Esophagus squamous epithelium (tissue), 5 donors: ENCODE data around the gene FCRL5. TPM values are rescaled to one million over a fixed set of nuclear protein-coding genes. Genes with fewer than 3 reads are reported as not detected.

Source experiments
- DNase-seq: peaks from one replicate; lab custom pipeline; 2025; lab: John Stamatoyannopoulos, UW
- H3K27ac ChIP-seq, 4 donors: fragments of 200-600 bp; sonication (generic); one replicate each; pipeline ENCODE4 v1.5.1; 2016 to 2019; ENCODE audit warnings: mild to moderate bottlenecking in 1 of 4
- H3K27me3 ChIP-seq, 4 donors: fragments of 200-600 bp; sonication (generic); 1 replicate in 3 of 4; 2 replicates in 1 of 4; pipeline versions ENCODE4 v1.5.1 to v1.6.0; 2017 to 2021; ENCODE audit warnings: antibody characterized with exemption in 1 of 4
- H3K36me3 ChIP-seq, 3 donors: fragments of 200-600 bp; sonication (generic); one replicate each; pipeline ENCODE4 v1.5.1; 2016 to 2019
- H3K4me1 ChIP-seq, 3 donors: fragments of 200-600 bp; sonication (generic); one replicate each; pipeline ENCODE4 v1.5.1; 2017 to 2019
- H3K4me3 ChIP-seq, 4 donors: fragments of 200-600 bp; sonication (generic); 1 replicate in 3 of 4; 2 replicates in 1 of 4; pipeline ENCODE4 v1.5.1; 2016 to 2019; ENCODE audit warnings: mild to moderate bottlenecking in 2 of 4, moderate library complexity in 1 of 4
- H3K9me3 ChIP-seq, 3 donors: fragments of 200-600 bp; sonication (generic); one replicate each; pipeline ENCODE4 v1.5.1; 2016 to 2019
- CTCF ChIP-seq, 6 experiments: fragments of 450-650 bp in 4 of 6; fragments of 200-600 bp in 2 of 6; sonication (generic) in 2 of 6; IDR thresholded peaks; one replicate each; pipeline ENCODE4 v1.5.1; 2016 to 2019; ENCODE audit warnings: antibody characterized with exemption in 6 of 6, mild to moderate bottlenecking in 4 of 6, moderate library complexity in 4 of 6
- POLR2A ChIP-seq, 4 donors: fragments of 450-650 bp; IDR thresholded peaks; one replicate each; pipeline ENCODE4 v1.6.1; 2017; ENCODE audit warnings: antibody characterized with exemption in 4 of 4, mild to moderate bottlenecking in 4 of 4, moderate library complexity in 3 of 4
- WGBS, 2 donors: methylation state at CpG; one replicate each; pipeline ENCODE4 v1.1.5; 2018; 5-methylcytosine and 5-hydroxymethylcytosine counted together
- intact Hi-C: fragments of 100-400 bp; cut with DNase I; formaldehyde crosslinking; loops from one replicate; pipeline ENCODE4 v1.15.0; 2022
- total RNA-seq, 4 donors: library from RNA; depleted of rRNA; stranded (reverse); fragments of >200 nt; gene quantifications; one replicate each; pipeline ENCODE4 v1.1.0, GENCODE V29; 2016
- donor health status: DM: yes; HTN: yes; CAD: no.

FCRL5 gene
- total RNA-seq, 4 donors from 2014 or later: 0.08 to 1.6 (median 0.23) TPM

- intact Hi-C loops: no loop called here
- peaks cover 0 to under 1% (median 0%) of the 10 kb centered on the region in 4 donors for H3K27me3 ChIP-seq
- H3K4me1 ChIP-seq: no peaks in the 10 kb centered on the region
- no peak overlapping the region for H3K27ac ChIP-seq
- DNase-seq: no peak
- H3K36me3 ChIP-seq: no peaks in the 10 kb centered on the region
- no peak overlapping the region for H3K4me3 ChIP-seq
- H3K9me3 ChIP-seq: no peaks in the 10 kb centered on the region
- 57 to 77% methylated on average over 3 of the region's 3 CpGs for WGBS, 2 donors
- TF ChIP-seq POLR2A (IDR thresholded peaks at IDR 0.05): no peak
- no peak for TF ChIP-seq CTCF (IDR thresholded peaks at IDR 0.05)
Measured at GRCh38 chr1:157577420-157577819, 25.1 kb upstream of the FCRL5 start.

DNA sequence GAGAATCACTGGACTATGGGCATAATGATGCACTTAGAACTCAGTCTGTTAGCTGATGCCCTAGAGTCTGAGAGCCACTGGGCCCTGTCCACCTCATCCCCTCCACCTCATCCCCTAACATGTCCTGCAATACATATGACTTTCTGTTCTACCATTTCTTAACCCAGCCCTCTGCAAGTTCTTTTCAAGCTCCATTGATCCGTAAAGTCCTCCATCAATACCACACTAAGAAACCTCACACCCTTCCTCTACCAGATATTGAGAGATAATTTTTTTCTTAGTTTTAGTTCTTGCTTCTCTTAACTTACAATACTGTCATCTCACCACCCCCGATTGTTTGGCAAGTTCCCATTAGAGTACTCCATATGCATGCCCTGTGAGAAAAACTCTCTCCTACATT is 23.4 kb upstream of the FCRL5 start:
- TF ChIP-seq CTCF (IDR thresholded peaks at IDR 0.05) (no peak), POLR2A (IDR thresholded peaks at IDR 0.05) (no peak)
- no peak overlapping the region for H3K4me3 ChIP-seq
- no peaks in the 10 kb centered on the region for H3K4me1 ChIP-seq
- WGBS, 2 donors: 70 to 81% methylated on average over 2 of the region's 2 CpGs
- DNase-seq: no peak
- H3K27ac ChIP-seq: no peak overlapping the region
- no peaks in the 10 kb centered on the region for H3K27me3 ChIP-seq
- intact Hi-C loops: no loop called here
- H3K36me3 ChIP-seq: no peaks in the 10 kb centered on the region
- H3K9me3 ChIP-seq: no peaks in the 10 kb centered on the region

- H3K4me1 ChIP-seq: no peaks in the 10 kb centered on the region
- no peak overlapping the region for H3K4me3 ChIP-seq
- no peaks in the 10 kb centered on the region for H3K36me3 ChIP-seq
- H3K27ac ChIP-seq: no peak overlapping the region
- no peaks in the 10 kb centered on the region for H3K27me3 ChIP-seq
- no peak for DNase-seq
- intact Hi-C loops: no loop called here
- 61 to 63% methylated on average over 1 of the region's 1 CpG for WGBS, 2 donors
- H3K9me3 ChIP-seq: no peaks in the 10 kb centered on the region
- TF ChIP-seq CTCF (IDR thresholded peaks at IDR 0.05) (no peak), POLR2A (IDR thresholded peaks at IDR 0.05) (no peak)
Measured at GRCh38 chr1:157574836-157575235, 22.5 kb upstream of the FCRL5 start.

DNA sequence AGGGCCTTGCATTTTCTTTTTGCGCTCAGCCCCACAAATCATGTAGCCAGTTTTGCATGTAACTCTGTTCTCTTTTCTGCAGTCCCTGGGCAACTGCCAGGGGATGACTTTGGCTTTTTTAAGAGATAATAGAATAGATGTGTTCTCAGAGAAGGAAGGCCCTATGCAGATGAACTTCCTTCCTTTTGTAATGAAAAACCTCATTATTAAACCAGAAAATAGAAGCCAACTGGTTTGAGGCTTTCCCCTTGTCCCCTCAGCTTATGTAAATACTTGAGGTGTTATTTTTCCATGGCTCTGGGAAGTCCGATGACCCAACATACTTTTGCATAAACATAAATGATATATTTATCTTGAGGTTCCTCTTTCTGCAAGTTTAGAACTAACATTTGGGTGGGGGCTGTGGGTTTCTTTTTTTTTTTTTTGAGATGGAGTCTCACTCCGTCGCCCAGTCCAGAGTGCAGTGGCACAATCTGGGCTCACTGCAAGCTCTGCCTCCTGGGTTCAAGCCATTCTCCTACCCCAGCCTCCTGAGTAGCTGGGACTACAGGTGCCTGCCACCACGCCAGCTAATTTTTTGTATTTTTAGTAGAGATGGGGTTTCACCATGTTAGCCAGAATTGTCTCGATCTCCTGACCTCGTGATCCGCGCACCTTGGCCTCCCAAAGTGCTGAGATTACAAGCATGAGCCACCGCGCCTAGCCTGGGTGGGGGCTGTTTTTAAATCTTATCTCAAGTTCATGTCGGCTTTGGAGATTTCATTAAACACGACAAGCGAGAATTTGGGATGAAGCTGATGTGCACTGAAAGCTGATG is 14.4 kb upstream of the FCRL5 start:
- 59 to 80% methylated on average over 8 to 13 of the region's 14 CpGs for WGBS, 2 donors
- H3K4me3 ChIP-seq: no peak overlapping the region
- TF ChIP-seq POLR2A (IDR thresholded peaks at IDR 0.05): no peak
- TF ChIP-seq CTCF (IDR thresholded peaks at IDR 0.05): no peak
- no peak overlapping the region for H3K27ac ChIP-seq
- no peaks in the 10 kb centered on the region for H3K4me1 ChIP-seq
- no peak for DNase-seq
- no peaks in the 10 kb centered on the region for H3K9me3 ChIP-seq
- peaks cover 0 to 12% (median 0%) of the 10 kb centered on the region in 4 donors for H3K27me3 ChIP-seq
- no peaks in the 10 kb centered on the region for H3K36me3 ChIP-seq
- intact Hi-C loops: no loop called here

DNA sequence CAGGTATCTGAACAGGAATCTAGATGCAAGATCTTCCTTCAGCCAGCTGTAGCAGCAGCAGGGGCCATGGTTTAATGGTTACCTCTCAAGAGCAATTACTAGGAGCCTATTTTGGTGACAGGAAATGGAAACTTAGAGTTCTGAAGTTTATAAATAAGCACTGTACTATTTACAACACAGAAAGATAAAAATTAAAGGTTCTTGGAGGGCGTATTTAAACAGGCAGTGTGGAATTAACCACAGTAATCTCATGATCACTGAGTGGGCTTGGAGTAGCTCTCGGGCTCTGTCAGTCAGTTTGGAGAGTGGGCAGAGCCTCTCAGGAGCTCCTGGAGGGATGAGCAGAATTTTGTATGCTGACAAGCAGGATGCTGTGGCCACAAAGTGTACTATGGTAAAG is 10.2 kb upstream of the FCRL5 start:
- intact Hi-C loops: no loop called here
- Histone ChIP-seq H3K36me3 (no peaks in the 10 kb centered on the region), H3K4me1 (no peaks in the 10 kb centered on the region), H3K9me3 (no peaks in the 10 kb centered on the region), H3K27ac (no peak overlapping the region), H3K27me3 (peaks cover 0 to 12% (median 0%) of the 10 kb centered on the region in 4 donors), H3K4me3 (no peak overlapping the region)
- 29 to 31% methylated on average over 2 of the region's 2 CpGs for WGBS, 2 donors
- no peak for DNase-seq
- TF ChIP-seq CTCF (IDR thresholded peaks at IDR 0.05) (no peak), POLR2A (IDR thresholded peaks at IDR 0.05) (no peak)
